Lung (tissue), 12 donors: Measurements from ENCODE around the gene GUCY1A2. TPM values are rescaled to one million over a fixed set of nuclear protein-coding genes. Genes with fewer than 3 reads are reported as not detected.
A peak's percentile ranks its signal among the peaks of the same experiment; 100 is the strongest.

ENCODE experiments used
- ATAC-seq: fragments of 200-7000 bp; cut with Tn5 transposase; one replicate; pipeline ENCODE4 v1.9.1; 2020; ENCODE audit warnings: moderate number of reproducible peaks; ENCODE audit not compliant: insufficient read depth, low FRiP score
- DNase-seq, 3 donors: peaks; one replicate each; pipeline ENCODE4 v3.0.0-alpha.2; 2013 to 2017
- H3K27ac ChIP-seq, 2 donors: one replicate each; pipeline ENCODE4 v1.5.1; 2013; ENCODE audit warnings: mild to moderate bottlenecking in 2 of 2, moderate library complexity in 2 of 2, control low read depth in 1 of 2, inconsistent platforms in 1 of 2, low read depth in 1 of 2, low read length in 1 of 2
- H3K27me3 ChIP-seq, 3 donors: one replicate each; pipeline ENCODE4 v1.5.1; 2013; ENCODE audit warnings: low read length in 2 of 3; ENCODE audit not compliant: control insufficient read depth in 3 of 3, insufficient read depth in 3 of 3
- H3K36me3 ChIP-seq, 4 donors: one replicate each; pipeline ENCODE4 v1.5.1; 2013; ENCODE audit warnings: low read length in 4 of 4, mild to moderate bottlenecking in 1 of 4, moderate library complexity in 1 of 4; ENCODE audit not compliant: control insufficient read depth in 4 of 4, insufficient read depth in 4 of 4
- H3K4me1 ChIP-seq, 5 donors: one replicate each; pipeline ENCODE4 v1.5.1; 2013; ENCODE audit warnings: low read length in 5 of 5, mild to moderate bottlenecking in 2 of 5, moderate library complexity in 1 of 5; ENCODE audit not compliant: control insufficient read depth in 5 of 5, insufficient read depth in 5 of 5
- H3K4me3 ChIP-seq: one replicate; pipeline ENCODE4 v1.5.1; 2013; ENCODE audit warnings: mild to moderate bottlenecking, control low read depth, moderate library complexity
- H3K9ac ChIP-seq, 2 donors: one replicate each; pipeline ENCODE4 v1.5.1; 2013; ENCODE audit warnings: low read length in 2 of 2, control low read depth in 1 of 2; ENCODE audit not compliant: insufficient read depth in 1 of 2
- H3K9me3 ChIP-seq, 4 donors: one replicate each; pipeline ENCODE4 v1.5.1; 2013; ENCODE audit warnings: low read length in 3 of 4, mild to moderate bottlenecking in 1 of 4, moderate library complexity in 1 of 4; ENCODE audit not compliant: control insufficient read depth in 4 of 4, insufficient read depth in 3 of 4
- CTCF ChIP-seq: IDR thresholded peaks from 2 replicates; pipeline ENCODE4 v1.5.1; 2012; ENCODE audit warnings: mild to moderate bottlenecking; ENCODE audit errors: control extremely low read depth, extremely low read depth
- WGBS, 2 donors: extraction: QIAGEN DNeasy Blood & Tissue Kit; methylation state at CpG; one replicate each; pipeline ENCODE4 v1.1.7; 2013; 5-methylcytosine and 5-hydroxymethylcytosine counted together
- polyA plus RNA-seq, 2 donors: library from polyadenylated mRNA; stranded (reverse); fragments of 200-250 nt; gene quantifications; one replicate each; pipeline ENCODE4 v1.2.1, GENCODE V29; 2013
- total RNA-seq, 2 donors: library from RNA; depleted of rRNA in 1 of 2; stranded (reverse); fragments of >200 nt in 1 of 2; gene quantifications; one replicate each; pipeline ENCODE4 v1.2.1, GENCODE V29; 2014 to 2021
- donor health status: control.
- donor health status: control.
- donor health status: Bipolar disorder and iron deficiency.
- donor health status: healthy.
- donor health status: DM: yes; HTN: yes; CAD: no.

Gene GUCY1A2
- total and polyA plus RNA-seq, 4 donors = 1.3 to 55.2 (median 5.7) TPM

GRCh38 chr11:106733635-106734034, 284.6 kb downstream of the GUCY1A2 start:
- TF ChIP-seq CTCF = no peak
- Histone ChIP-seq H3K27me3 (no peaks in the 10 kb centered on the region), H3K9ac (no peak overlapping the region), H3K36me3 (no peaks in the 10 kb centered on the region), H3K9me3 (peaks cover 0 to 2% (median 0%) of the 10 kb centered on the region in 4 donors), H3K4me3 (no peak overlapping the region), H3K27ac (no peak overlapping the region), H3K4me1 (peaks cover 0 to 2% (median 0%) of the 10 kb centered on the region in 5 donors)
- DNase-seq (peak in 1 of 3 donors; percentile 21), ATAC-seq (no peak)
- 76 to 78% methylated on average over 4 of the region's 4 CpGs for WGBS, 2 donors

- Histone ChIP-seq H3K4me1 (peaks cover 0 to 7% (median 0%) of the 10 kb centered on the region in 5 donors), H3K9ac (no peak overlapping the region), H3K36me3 (peaks cover 0 to 2% (median 0%) of the 10 kb centered on the region in 4 donors), H3K27me3 (no peaks in the 10 kb centered on the region), H3K9me3 (no peaks in the 10 kb centered on the region), H3K4me3 (no peak overlapping the region), H3K27ac (no peak overlapping the region)
- DNase-seq (no peak), ATAC-seq (no peak)
- no peak for TF ChIP-seq CTCF
These were observed 289.4 kb downstream of the GUCY1A2 start for GRCh38 chr11:106728859-106729258.

DNA sequence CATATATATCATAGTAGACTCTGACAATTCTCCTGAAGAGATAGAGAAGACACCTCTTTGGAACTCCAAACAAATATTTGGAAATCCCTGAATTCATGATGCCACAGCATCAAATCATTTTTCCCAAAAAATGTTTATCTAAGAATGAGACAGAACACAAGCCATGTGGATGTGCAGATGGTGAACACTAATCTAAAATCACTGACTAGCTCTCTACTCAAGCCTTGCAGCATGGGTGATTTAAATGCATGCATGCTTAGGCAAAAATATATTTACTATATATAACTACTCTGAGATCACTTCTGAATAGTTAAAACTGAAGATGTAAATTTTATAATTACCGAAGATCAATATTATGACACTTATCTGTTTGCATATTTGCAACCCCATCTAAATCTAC, 289.9 kb downstream of the GUCY1A2 start:
- Histone ChIP-seq H3K36me3 (peaks cover 0 to 2% (median 0%) of the 10 kb centered on the region in 4 donors), H3K27me3 (no peaks in the 10 kb centered on the region), H3K9me3 (no peaks in the 10 kb centered on the region), H3K4me3 (no peak overlapping the region), H3K9ac (no peak overlapping the region), H3K4me1 (peaks cover 0 to 7% (median 0%) of the 10 kb centered on the region in 5 donors), H3K27ac (no peak overlapping the region)
- ATAC-seq (no peak), DNase-seq (no peak)
- 94 to 97% methylated on average over 1 of the region's 1 CpG for WGBS, 2 donors
- no peak for TF ChIP-seq CTCF

DNA sequence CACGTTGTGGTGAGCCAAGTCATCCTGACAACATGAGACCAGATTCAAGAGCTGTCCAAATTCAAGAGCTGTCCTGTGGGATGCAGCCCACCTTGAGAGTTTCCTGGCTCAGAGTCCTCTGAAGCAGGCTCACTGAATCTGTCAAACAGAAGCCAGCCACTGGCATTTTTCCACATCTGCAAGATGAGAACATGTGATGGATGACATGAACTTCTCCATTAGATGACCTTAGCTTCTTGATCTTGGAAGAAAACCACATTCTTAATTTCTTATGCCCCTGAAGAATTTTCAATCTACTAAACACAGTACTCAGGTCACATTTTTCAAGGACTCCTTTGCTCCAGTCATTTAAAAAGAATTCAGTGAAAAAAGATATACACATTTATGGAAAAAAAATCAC, 291.0 kb downstream of the GUCY1A2 start:
- no peak overlapping the region for H3K4me3 ChIP-seq
- no peak for ATAC-seq
- H3K27me3 ChIP-seq = no peaks in the 10 kb centered on the region
- peaks cover 0 to 2% (median 0%) of the 10 kb centered on the region in 4 donors for H3K36me3 ChIP-seq
- H3K4me1 ChIP-seq = peaks cover 0 to 7% (median 0%) of the 10 kb centered on the region in 5 donors
- no peak overlapping the region for H3K27ac ChIP-seq
- H3K9ac ChIP-seq = no peak overlapping the region
- H3K9me3 ChIP-seq = no peaks in the 10 kb centered on the region
- TF ChIP-seq CTCF = no peak
- WGBS, 2 donors = 45 to 63% methylated on average over 1 of the region's 1 CpG
- DNase-seq = no peak
